ENCODE results near the gene PTPRN2. TPM values are rescaled to one million over a fixed set of nuclear protein-coding genes. Genes with fewer than 3 reads are reported as not detected.

PTPRN2 gene
- polyA plus RNA-seq, 1 donor, result 1.7 TPM

GRCh38 chr7:157719705-157720655 lies 867.6 kb downstream of the PTPRN2 start:
- no peak for DNase-seq (ENCODE audit: low read depth)

GRCh38 chr7:157719008-157719682 lies 868.5 kb downstream of the PTPRN2 start:
- no peak for DNase-seq (ENCODE audit: low read depth)

GRCh38 chr7:157718303-157719007 lies 869.2 kb downstream of the PTPRN2 start:
- DNase-seq (ENCODE audit: low read depth), result no peak

- DNase-seq (ENCODE audit: low read depth), result no peak
Observed at GRCh38 chr7:157717211-157718174, 870.1 kb downstream of the PTPRN2 start.

GRCh38 chr7:157715938-157716280 lies 871.7 kb downstream of the PTPRN2 start:
- DNase-seq (ENCODE audit: low read depth), result no peak

GRCh38 chr7:157715071-157715937 lies 872.3 kb downstream of the PTPRN2 start:
- DNase-seq (ENCODE audit: low read depth), result no peak

GRCh38 chr7:157714166-157715070 lies 873.2 kb downstream of the PTPRN2 start:
- DNase-seq (ENCODE audit: low read depth), result no peak

GRCh38 chr7:157713591-157713990 lies 874.0 kb downstream of the PTPRN2 start:
- no peak for DNase-seq (ENCODE audit: low read depth)

DNA sequence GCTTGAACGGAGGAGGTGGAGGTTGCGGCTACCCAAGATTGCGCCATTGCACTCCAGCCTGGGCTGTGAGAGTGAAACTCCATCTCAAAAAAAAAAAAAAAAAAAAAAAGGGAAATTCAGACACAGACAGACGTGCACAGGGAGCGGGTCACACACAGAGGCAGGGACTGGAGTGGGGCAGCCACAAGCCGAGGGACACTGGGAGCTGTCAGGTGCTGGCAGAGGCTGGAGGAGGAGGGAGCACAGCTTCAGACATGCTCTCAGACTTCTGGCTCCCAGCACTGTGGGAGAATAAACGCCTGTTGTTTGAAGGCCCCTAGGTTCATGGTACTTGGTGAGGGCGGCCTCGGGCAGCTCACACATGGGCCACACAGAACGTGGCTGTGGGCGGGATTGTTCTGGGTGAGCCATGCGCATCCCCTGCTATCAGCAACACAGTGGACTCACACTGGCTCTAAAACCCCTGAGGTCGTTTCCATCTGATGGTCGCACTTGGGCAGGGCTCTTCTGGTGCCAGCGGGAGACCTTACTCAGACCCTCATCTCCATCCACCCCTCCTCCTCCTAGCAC lies 874.9 kb downstream of the PTPRN2 start:
- no peak for DNase-seq (ENCODE audit: low read depth)

DNA sequence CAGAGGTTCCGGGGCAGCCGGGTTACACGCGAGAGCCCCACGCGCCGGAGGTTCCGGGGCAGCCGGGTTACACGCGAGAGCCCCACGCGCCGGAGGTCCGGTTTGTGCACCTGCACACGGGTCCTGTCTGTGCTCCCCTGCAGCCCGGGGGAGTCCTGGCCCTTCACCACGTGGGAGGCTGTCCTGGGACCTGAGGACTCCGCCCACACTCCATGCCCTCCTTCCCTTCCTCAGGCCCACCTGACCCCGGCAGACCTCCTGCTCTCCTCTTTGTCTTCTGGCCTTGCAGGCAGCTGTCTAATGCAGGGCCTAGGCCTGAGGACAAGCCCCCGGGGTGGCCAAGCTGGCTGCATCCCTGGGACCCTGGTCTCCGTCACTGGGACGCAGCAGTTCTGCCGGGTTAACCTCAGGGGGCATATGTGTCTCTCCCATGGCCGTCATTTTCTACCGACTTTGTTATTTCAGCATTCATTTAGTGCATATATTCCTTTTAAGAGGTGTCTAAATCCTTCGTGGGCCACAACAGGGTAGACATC lies 876.2 kb downstream of the PTPRN2 start:
- no peak for DNase-seq (ENCODE audit: low read depth)

- no peak for DNase-seq (ENCODE audit: low read depth)
Observed at GRCh38 chr7:157710396-157710795, 877.2 kb downstream of the PTPRN2 start.

DNA sequence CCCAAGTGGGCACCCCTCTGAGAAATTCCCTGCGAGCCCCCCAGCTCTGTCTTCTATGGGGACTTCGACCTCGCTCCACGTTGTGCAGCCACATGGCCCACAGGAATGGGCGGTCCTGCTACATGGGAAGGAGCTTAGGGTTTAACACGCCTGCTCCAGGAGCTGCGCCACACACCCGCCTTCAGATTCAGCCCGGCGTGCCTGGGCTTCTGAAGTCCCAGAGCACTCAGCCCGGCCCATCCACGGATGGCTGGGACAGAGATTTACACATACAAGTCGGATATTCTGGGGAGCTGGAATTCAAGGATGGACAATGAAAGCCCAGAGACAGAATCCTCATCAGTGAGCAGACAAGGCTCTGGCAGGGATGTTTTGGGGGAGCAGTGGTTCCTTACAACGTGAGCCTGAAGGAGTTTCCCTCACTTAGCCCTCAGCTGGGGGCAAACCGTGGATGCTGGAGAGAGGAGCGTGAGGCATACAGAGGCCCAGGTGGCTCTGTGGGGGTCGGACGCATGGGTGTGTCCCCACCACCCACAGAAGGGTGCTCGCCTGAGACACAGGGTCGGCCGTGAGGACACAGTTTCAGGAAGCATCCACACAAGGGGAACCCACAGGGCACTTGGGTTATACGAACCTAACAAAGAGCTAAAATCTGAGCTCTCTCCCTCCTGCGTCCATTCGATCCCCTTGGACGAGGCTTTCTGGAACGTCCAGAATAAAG lies 877.9 kb downstream of the PTPRN2 start:
- DNase-seq (ENCODE audit: low read depth), result no peak

- no peak for DNase-seq (ENCODE audit: low read depth)
Observed at GRCh38 chr7:157708919-157709295, 878.7 kb downstream of the PTPRN2 start.

GRCh38 chr7:157707983-157708918 lies 879.4 kb downstream of the PTPRN2 start:
- DNase-seq (ENCODE audit: low read depth), result no peak

GRCh38 chr7:157704365-157704764 lies 883.3 kb downstream of the PTPRN2 start:
- DNase-seq (ENCODE audit: low read depth), result no peak

DNA sequence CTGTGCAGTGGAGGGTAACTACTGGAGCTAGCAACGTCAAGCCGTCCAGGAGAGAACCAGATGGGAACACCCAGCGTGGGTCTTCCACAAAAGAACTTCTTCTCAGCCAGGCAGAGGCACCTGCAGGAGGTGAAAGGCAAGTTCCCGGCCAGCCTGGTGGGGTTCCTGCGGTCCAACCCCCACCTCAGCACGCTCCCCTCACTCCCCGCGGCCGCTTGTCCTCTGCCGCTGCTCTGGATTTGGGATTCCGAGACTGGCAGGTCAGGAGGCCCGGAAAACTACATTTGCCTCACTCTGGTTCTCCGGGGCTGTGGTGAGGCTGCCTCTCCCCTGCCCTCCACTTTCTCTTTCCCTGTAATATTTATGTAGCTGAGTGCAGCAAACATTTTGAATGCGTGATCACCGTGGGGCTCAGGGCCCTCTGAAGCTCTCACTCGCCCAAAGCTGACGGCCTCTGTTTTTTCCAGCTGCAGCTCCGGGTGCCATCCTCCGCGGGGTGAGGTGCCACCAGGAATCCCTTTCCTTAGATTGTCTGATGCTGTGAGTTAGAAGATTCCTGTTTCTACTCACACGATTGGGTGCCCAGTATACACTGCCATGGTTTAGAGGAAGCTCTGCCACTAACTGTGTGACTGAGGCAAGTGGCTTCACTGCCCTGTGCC lies 884.0 kb downstream of the PTPRN2 start:
- DNase-seq (ENCODE audit: low read depth), result no peak
